Measurements from ENCODE around the gene MUCL1. TPM values are rescaled to one million over a fixed set of nuclear protein-coding genes. Genes with fewer than 3 reads are reported as not detected.
"Not testable (repeated sequence)": the region's sequence is repeated elsewhere in the genome, so short reads cannot be mapped to it uniquely, and the experiment has no call there.

Gene MUCL1
- polyA plus RNA-seq, 4 donors: not detected

- no peaks in the 10 kb centered on the region for H3K9me3 ChIP-seq (ENCODE audit: control insufficient read depth in 2 of 2, insufficient read depth in 1 of 2, low read depth in 1 of 2, low read length in 1 of 2)
- no peak overlapping the region for H3K27ac ChIP-seq (ENCODE audit: low read depth in 1 of 3, low read length in 2 of 3)
- no peak overlapping the region for H3K4me3 ChIP-seq (ENCODE audit: low read depth in 1 of 3, low read length in 3 of 3)
- H3K36me3 ChIP-seq (ENCODE audit: control insufficient read depth in 3 of 3, insufficient read depth in 2 of 3, low read depth in 1 of 3, low read length in 3 of 3): no peaks in the 10 kb centered on the region
- FAIRE-seq (no peak), DNase-seq (no peak)
- 48 to 58% (median 48%) methylated on average over 3 of the region's 3 CpGs for WGBS, 3 donors
- H3K4me1 ChIP-seq (ENCODE audit: control insufficient read depth in 3 of 3, insufficient read depth in 2 of 3, low read depth in 1 of 3, low read length in 2 of 3): no peaks in the 10 kb centered on the region
- no peaks in the 10 kb centered on the region for H3K27me3 ChIP-seq (ENCODE audit: control insufficient read depth in 3 of 3, insufficient read depth in 3 of 3, low read length in 3 of 3)
These were observed 24.8 kb downstream of the MUCL1 start for GRCh38 chr12:54879150-54879549.

GRCh38 chr12:54879579-54879978, 25.3 kb downstream of the MUCL1 start:
- Histone ChIP-seq H3K36me3 (ENCODE audit: control insufficient read depth in 3 of 3, insufficient read depth in 2 of 3, low read depth in 1 of 3, low read length in 3 of 3) (no peaks in the 10 kb centered on the region), H3K27me3 (ENCODE audit: control insufficient read depth in 3 of 3, insufficient read depth in 3 of 3, low read length in 3 of 3) (no peaks in the 10 kb centered on the region), H3K4me1 (ENCODE audit: control insufficient read depth in 3 of 3, insufficient read depth in 2 of 3, low read depth in 1 of 3, low read length in 2 of 3) (no peaks in the 10 kb centered on the region), H3K9me3 (ENCODE audit: control insufficient read depth in 2 of 2, insufficient read depth in 1 of 2, low read depth in 1 of 2, low read length in 1 of 2) (no peaks in the 10 kb centered on the region), H3K4me3 (ENCODE audit: low read depth in 1 of 3, low read length in 3 of 3) (no peak overlapping the region), H3K27ac (ENCODE audit: low read depth in 1 of 3, low read length in 2 of 3) (no peak overlapping the region)
- DNase-seq (no peak), FAIRE-seq (no peak)

- Histone ChIP-seq H3K4me1 (ENCODE audit: control insufficient read depth in 3 of 3, insufficient read depth in 2 of 3, low read depth in 1 of 3, low read length in 2 of 3) (no peaks in the 10 kb centered on the region), H3K4me3 (ENCODE audit: low read depth in 1 of 3, low read length in 3 of 3) (no peak overlapping the region), H3K27ac (ENCODE audit: low read depth in 1 of 3, low read length in 2 of 3) (no peak overlapping the region), H3K27me3 (ENCODE audit: control insufficient read depth in 3 of 3, insufficient read depth in 3 of 3, low read length in 3 of 3) (no peaks in the 10 kb centered on the region), H3K9me3 (ENCODE audit: control insufficient read depth in 2 of 2, insufficient read depth in 1 of 2, low read depth in 1 of 2, low read length in 1 of 2) (no peaks in the 10 kb centered on the region), H3K36me3 (ENCODE audit: control insufficient read depth in 3 of 3, insufficient read depth in 2 of 3, low read depth in 1 of 3, low read length in 3 of 3) (no peaks in the 10 kb centered on the region)
- WGBS, 3 donors: 67 to 72% (median 69%) methylated on average over 2 of the region's 2 CpGs
- DNase-seq (no peak), FAIRE-seq (no peak)
These were observed 27.8 kb downstream of the MUCL1 start for GRCh38 chr12:54882079-54882478.

- not testable (repeated sequence) for H3K9me3 ChIP-seq (ENCODE audit: control insufficient read depth in 2 of 2, insufficient read depth in 1 of 2, low read depth in 1 of 2, low read length in 1 of 2); FAIRE-seq; H3K27me3 ChIP-seq (ENCODE audit: control insufficient read depth in 3 of 3, insufficient read depth in 3 of 3, low read length in 3 of 3); H3K4me1 ChIP-seq (ENCODE audit: control insufficient read depth in 3 of 3, insufficient read depth in 2 of 3, low read depth in 1 of 3, low read length in 2 of 3); DNase-seq; H3K4me3 ChIP-seq (ENCODE audit: low read depth in 1 of 3, low read length in 3 of 3); H3K27ac ChIP-seq (ENCODE audit: low read depth in 1 of 3, low read length in 2 of 3); H3K36me3 ChIP-seq (ENCODE audit: control insufficient read depth in 3 of 3, insufficient read depth in 2 of 3, low read depth in 1 of 3, low read length in 3 of 3)
- WGBS, 3 donors: 60 to 82% (median 69%) methylated on average over 1 of the region's 1 CpG
These were observed 28.3 kb downstream of the MUCL1 start for GRCh38 chr12:54882597-54882996.

GRCh38 chr12:54888428-54888827, 34.1 kb downstream of the MUCL1 start:
- not testable (repeated sequence) for H3K27ac ChIP-seq (ENCODE audit: low read depth in 1 of 3, low read length in 2 of 3); H3K4me3 ChIP-seq (ENCODE audit: low read depth in 1 of 3, low read length in 3 of 3); FAIRE-seq; DNase-seq; H3K9me3 ChIP-seq (ENCODE audit: control insufficient read depth in 2 of 2, insufficient read depth in 1 of 2, low read depth in 1 of 2, low read length in 1 of 2); H3K27me3 ChIP-seq (ENCODE audit: control insufficient read depth in 3 of 3, insufficient read depth in 3 of 3, low read length in 3 of 3); H3K36me3 ChIP-seq (ENCODE audit: control insufficient read depth in 3 of 3, insufficient read depth in 2 of 3, low read depth in 1 of 3, low read length in 3 of 3); H3K4me1 ChIP-seq (ENCODE audit: control insufficient read depth in 3 of 3, insufficient read depth in 2 of 3, low read depth in 1 of 3, low read length in 2 of 3)
- WGBS, 3 donors: 71 to 86% (median 76%) methylated on average over 11 of the region's 11 CpGs

GRCh38 chr12:54890339-54890738, 36.0 kb downstream of the MUCL1 start:
- Histone ChIP-seq H3K27me3 (ENCODE audit: control insufficient read depth in 3 of 3, insufficient read depth in 3 of 3, low read length in 3 of 3) (no peaks in the 10 kb centered on the region), H3K9me3 (ENCODE audit: control insufficient read depth in 2 of 2, insufficient read depth in 1 of 2, low read depth in 1 of 2, low read length in 1 of 2) (no peaks in the 10 kb centered on the region), H3K36me3 (ENCODE audit: control insufficient read depth in 3 of 3, insufficient read depth in 2 of 3, low read depth in 1 of 3, low read length in 3 of 3) (no peaks in the 10 kb centered on the region), H3K27ac (ENCODE audit: low read depth in 1 of 3, low read length in 2 of 3) (no peak overlapping the region), H3K4me3 (ENCODE audit: low read depth in 1 of 3, low read length in 3 of 3) (no peak overlapping the region), H3K4me1 (ENCODE audit: control insufficient read depth in 3 of 3, insufficient read depth in 2 of 3, low read depth in 1 of 3, low read length in 2 of 3) (no peaks in the 10 kb centered on the region)
- WGBS, 3 donors: 80 to 88% (median 82%) methylated on average over 3 of the region's 3 CpGs
- no peak for FAIRE-seq
- no peak for DNase-seq

- Histone ChIP-seq H3K9me3 (ENCODE audit: control insufficient read depth in 2 of 2, insufficient read depth in 1 of 2, low read depth in 1 of 2, low read length in 1 of 2) (no peaks in the 10 kb centered on the region), H3K27me3 (ENCODE audit: control insufficient read depth in 3 of 3, insufficient read depth in 3 of 3, low read length in 3 of 3) (no peaks in the 10 kb centered on the region), H3K27ac (ENCODE audit: low read depth in 1 of 3, low read length in 2 of 3) (no peak overlapping the region), H3K4me3 (ENCODE audit: low read depth in 1 of 3, low read length in 3 of 3) (no peak overlapping the region), H3K4me1 (ENCODE audit: control insufficient read depth in 3 of 3, insufficient read depth in 2 of 3, low read depth in 1 of 3, low read length in 2 of 3) (no peaks in the 10 kb centered on the region), H3K36me3 (ENCODE audit: control insufficient read depth in 3 of 3, insufficient read depth in 2 of 3, low read depth in 1 of 3, low read length in 3 of 3) (no peaks in the 10 kb centered on the region)
- FAIRE-seq: no peak
- 21 to 40% (median 31%) methylated on average over 3 of the region's 3 CpGs for WGBS, 3 donors
- DNase-seq: peak; percentile 20 to 55
These were observed 37.6 kb downstream of the MUCL1 start for GRCh38 chr12:54891717-54892478.

Measured in small intestine (tissue), 7 donors.